HG03135 (cell line): Measurements from ENCODE around the gene MYOF.
"Not testable (repeated sequence)": the region's sequence is repeated elsewhere in the genome, so short reads cannot be mapped to it uniquely, and the experiment has no call there.

ENCODE experiments used
- ATAC-seq: cut with Tn5 transposase; IDR thresholded peaks from one replicate; pipeline ENCODE4 v1.9.1; 2021; ENCODE audit warnings: mild to moderate bottlenecking, moderate library complexity; ENCODE audit not compliant: unreplicated experiment

Gene MYOF

GRCh38 chr10:93457511-93457910 lies 24.6 kb downstream of the MYOF start:
- ATAC-seq: no peak

GRCh38 chr10:93456480-93456879 lies 25.7 kb downstream of the MYOF start:
- no peak for ATAC-seq

GRCh38 chr10:93454736-93455135 lies 27.4 kb downstream of the MYOF start:
- ATAC-seq: no peak

GRCh38 chr10:93454146-93454545 lies 28.0 kb downstream of the MYOF start:
- ATAC-seq: no peak

- ATAC-seq: no peak
Observed at GRCh38 chr10:93452143-93452542, 30.0 kb downstream of the MYOF start.

GRCh38 chr10:93451244-93451947 lies 30.7 kb downstream of the MYOF start:
- ATAC-seq: no peak

- ATAC-seq: no peak
Observed at GRCh38 chr10:93447970-93448369, 34.2 kb downstream of the MYOF start.

- ATAC-seq: no peak
Observed at GRCh38 chr10:93447019-93447418, 35.1 kb downstream of the MYOF start.

- ATAC-seq: no peak
Observed at GRCh38 chr10:93445978-93446720, 36.0 kb downstream of the MYOF start.

- ATAC-seq: no peak
Observed at GRCh38 chr10:93445097-93445960, 36.8 kb downstream of the MYOF start.

GRCh38 chr10:93443481-93443880 lies 38.7 kb downstream of the MYOF start:
- no peak for ATAC-seq

GRCh38 chr10:93442721-93443120 lies 39.4 kb downstream of the MYOF start:
- ATAC-seq: not testable (repeated sequence)

GRCh38 chr10:93440591-93441091 lies 41.5 kb downstream of the MYOF start:
- no peak for ATAC-seq

- ATAC-seq: no peak
Observed at GRCh38 chr10:93438613-93439253, 43.4 kb downstream of the MYOF start.

- no peak for ATAC-seq
Observed at GRCh38 chr10:93437946-93438612, 44.1 kb downstream of the MYOF start.

- no peak for ATAC-seq
Observed at GRCh38 chr10:93437086-93437945, 44.8 kb downstream of the MYOF start.

GRCh38 chr10:93436591-93437085 lies 45.5 kb downstream of the MYOF start:
- ATAC-seq: no peak

- no peak for ATAC-seq
Observed at GRCh38 chr10:93435621-93436397, 46.3 kb downstream of the MYOF start.
